Hematopoietic multipotent progenitor cell (in vitro differentiated cells): ENCODE measurements around the gene MEGF6. TPM values are rescaled to one million over a fixed set of nuclear protein-coding genes. Genes with fewer than 3 reads are reported as not detected.
A peak's percentile ranks its signal among the peaks of the same experiment; 100 is the strongest.
"Not testable (repeated sequence)": the region's sequence is repeated elsewhere in the genome, so short reads cannot be mapped to it uniquely, and the experiment has no call there.

Experiments used
- DNase-seq, 3 donors: peaks; one replicate each; pipeline ENCODE4 v3.0.0-alpha.2; 2011 to 2015; ENCODE audit warnings: low read depth in 2 of 3, low spot score in 2 of 3
- total RNA-seq: library from RNA; depleted of rRNA; stranded (reverse); fragments of >200 nt; gene quantifications from one replicate; pipeline ENCODE4 v1.2.3, GENCODE V29; 2012

The MEGF6 gene
- total RNA-seq, 1 donor: 74.1 TPM

DNA sequence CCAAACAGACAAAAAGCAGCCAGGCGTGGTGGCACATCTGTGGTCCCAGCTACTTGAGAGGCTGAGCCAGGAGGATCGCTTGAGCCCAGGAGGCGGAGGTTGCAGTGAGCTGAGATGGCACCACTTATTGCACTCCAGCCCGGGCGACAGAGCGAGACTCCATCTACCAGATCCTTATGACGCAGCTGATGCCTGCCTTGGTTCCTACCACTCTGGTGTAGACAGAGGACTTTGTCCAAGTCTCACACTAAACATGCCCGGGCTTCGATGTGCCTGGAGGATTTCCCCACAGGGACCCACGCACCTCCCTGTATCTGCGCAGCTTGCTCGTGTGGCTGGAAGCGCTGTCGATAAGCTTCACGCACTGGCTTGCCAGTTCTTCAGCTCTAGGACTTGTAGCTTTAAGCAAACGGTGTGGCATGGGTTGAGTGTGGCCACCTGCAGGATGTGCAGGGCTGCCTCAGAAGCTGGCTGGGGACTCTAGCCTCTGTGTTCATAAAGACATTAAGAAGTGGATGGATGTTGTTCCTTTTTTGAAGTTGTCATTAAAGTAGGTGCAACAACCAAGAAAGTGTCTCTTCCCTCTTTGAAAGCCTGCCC is 18.4 kb upstream of the MEGF6 start:
- no peak for DNase-seq

GRCh38 chr1:3628445-3628844 is 17.1 kb upstream of the MEGF6 start:
- DNase-seq: no peak

- DNase-seq: no peak
These were observed 16.4 kb upstream of the MEGF6 start for GRCh38 chr1:3627515-3628253.

GRCh38 chr1:3626025-3626424 is 14.7 kb upstream of the MEGF6 start:
- no peak for DNase-seq

DNA sequence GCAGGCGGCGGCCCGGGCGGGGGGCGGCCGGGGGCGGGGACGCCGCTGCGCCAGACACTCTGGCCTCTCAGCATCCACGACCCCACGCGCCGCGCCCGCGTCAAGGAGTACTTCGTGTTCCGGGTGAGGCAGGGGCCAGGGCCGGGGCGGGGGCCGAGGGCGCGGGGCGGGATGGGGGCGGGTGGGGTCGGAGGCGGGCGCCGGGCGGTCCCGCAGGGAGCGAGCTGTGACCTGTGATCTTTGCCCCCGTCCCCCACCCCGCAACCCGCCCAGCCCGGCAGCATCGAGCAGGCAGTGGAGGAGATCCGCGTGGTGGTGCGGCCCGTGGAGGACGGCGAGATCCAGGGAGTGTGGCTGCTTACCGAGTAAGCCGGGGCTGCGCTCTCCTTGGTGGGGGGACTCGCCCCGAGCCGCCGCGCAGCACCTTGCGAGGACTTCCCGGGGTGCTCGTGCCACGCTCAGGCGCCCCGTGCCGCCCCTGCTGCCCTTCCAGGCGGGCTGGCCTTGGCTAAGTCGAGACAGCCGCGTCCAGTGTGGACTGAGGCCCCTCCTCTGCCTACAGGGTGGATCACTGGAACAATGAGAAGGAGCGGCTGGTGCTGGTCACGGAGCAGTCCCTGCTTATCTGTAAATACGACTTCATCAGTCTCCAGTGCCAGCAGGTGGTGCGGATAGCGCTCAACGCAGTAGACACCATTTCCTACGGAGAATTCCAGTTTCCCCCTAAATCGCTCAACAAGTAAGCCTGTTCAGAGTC is 14.0 kb upstream of the MEGF6 start:
- DNase-seq: peak in 1 of 3 donors; percentile 36

DNA sequence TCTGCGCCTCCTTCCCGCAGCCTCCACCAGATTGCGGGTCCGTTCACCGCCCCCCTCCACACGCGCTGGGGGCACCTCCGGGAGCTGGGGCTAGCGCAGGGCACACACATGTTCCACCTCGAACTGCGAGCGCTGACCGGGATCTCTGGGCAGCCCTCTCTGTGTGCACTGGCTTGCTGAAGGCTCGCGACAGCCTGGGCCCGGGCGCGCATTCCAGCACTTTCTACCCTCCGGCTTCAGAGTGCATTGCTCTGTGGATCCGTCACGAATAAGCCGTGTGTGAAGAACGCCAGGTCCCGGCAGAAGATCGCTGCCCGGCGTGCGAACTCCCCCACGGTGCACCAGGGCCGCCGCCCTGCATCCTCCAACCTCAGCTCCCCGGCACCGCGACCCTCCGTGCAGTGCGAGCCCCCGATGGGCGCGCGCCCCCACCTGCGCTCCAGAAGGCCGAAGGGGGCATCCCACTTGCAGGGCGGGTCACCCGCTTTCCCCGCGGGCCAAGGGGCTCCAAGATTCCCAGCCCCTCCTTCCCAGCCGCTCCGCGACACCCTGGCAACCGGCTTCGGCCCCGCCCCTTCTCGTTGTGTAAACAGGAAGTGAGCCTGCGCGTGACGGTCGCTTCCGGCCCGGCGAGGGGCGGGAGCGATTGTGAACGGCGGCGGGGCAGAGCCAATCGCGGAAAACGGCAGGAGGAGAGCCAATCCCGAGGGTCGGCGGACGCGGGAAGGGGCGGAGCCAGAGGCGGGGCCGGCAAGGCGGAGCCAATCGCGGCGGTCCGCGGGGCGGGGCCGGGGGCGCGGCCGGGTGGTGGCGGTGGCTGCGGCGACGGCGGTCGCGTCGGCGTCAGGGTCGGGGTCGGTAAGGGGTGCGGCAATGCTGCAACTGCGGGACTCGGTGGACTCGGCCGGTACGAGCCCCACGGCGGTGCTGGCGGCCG is 13.2 kb upstream of the MEGF6 start, which contains the start of gene TPRG1L:
TSS of gene TPRG1L (plus strand) at position 816 of the 937 bp plus-strand sequence. CDS start at position 874, 58 bp downstream.
- DNase-seq: peak; percentile 93 to 98 (median 96)

DNA sequence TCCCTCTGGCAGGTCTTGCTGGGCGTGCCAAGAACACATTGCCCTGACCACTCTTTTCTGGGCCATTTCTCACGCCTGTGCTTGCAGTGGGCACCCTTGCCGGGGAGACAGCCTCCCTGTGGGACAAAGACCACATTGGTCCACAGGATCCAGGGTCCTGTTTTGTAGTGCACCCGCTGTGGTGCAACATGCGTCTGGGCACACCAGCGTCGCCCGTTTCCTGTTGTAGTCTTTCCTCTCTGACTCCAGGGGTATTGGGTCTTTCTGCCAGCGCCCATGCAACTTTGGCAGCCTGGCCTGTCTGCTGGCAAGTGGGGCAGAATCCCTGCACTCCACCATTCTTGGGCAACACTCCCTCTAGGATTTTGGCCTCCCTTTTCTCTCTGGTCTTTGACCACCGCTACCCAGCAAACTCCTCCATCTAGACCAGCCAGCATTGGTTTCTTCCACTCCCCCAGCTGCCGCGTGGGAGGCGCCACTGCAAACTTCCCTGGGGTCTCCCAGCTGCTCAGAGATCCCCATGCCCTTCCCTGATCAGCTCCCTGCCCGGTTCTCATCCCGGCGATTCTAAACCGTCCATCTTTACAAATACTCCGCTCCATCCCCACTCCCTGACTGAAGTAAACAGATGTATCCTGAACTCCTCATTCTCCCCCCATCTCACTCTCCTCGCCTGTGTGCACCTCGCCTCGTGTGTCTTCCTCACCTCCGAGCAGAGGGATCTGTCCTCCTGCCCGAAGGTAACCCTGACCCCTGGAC is 12.3 kb upstream of the MEGF6 start:
- DNase-seq: no peak

- not testable (repeated sequence) for DNase-seq
These were observed 10.8 kb upstream of the MEGF6 start for GRCh38 chr1:3622102-3622501.

- not testable (repeated sequence) for DNase-seq
These were observed 9.9 kb upstream of the MEGF6 start for GRCh38 chr1:3621151-3621671.

DNA sequence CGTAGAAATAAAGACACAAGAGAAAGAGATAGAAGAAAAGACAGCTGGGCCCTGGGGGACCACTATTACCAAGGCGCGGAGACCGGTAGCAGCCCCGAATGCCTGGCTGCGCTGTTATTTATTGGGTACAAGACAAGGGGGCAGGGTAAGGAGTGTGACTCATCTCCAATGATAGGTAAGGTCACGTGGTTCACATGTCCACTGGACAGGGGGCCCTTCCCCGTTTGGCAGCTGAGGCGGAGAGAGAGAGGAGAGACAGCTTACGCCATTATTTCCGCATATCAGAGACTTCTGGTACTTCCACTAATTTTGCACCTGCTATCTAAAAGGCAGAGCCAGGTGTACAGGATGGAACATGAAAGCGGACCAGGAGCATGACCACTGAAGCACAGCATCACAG is 9.4 kb upstream of the MEGF6 start:
- no peak for DNase-seq

GRCh38 chr1:3618881-3619671 is 7.8 kb upstream of the MEGF6 start:
- peak; percentile 65 to 93 (median 87) for DNase-seq

- DNase-seq: peak in 1 of 3 donors; percentile 36
These were observed 7.2 kb upstream of the MEGF6 start for GRCh38 chr1:3618531-3618880.

DNA sequence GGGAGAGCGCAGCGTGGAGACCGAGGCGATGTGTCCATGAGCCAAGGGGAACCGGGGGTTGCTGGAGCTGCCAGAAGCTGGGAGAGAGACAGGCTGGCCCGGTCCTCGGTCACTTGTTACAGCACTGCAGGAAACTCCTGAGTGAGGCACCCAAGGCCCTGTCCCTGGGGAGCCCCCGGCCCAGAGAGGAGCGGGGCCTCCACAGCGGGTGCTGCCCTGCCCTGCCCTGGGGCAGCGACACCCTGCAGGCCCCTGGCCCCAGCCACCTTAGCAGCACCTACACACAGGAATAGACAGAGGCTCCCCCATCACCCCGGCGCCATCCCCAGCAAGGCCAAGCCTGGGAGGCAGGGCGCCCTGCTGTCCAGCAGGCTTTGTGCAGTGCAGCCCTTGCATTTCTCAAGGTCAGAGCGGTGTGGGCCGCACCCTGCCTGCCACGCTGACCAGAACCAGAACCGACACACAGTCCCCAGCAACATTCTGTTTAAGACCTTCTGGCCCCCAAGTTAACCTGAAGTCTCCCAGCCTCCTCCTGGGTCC is 6.6 kb upstream of the MEGF6 start:
- no peak for DNase-seq

DNA sequence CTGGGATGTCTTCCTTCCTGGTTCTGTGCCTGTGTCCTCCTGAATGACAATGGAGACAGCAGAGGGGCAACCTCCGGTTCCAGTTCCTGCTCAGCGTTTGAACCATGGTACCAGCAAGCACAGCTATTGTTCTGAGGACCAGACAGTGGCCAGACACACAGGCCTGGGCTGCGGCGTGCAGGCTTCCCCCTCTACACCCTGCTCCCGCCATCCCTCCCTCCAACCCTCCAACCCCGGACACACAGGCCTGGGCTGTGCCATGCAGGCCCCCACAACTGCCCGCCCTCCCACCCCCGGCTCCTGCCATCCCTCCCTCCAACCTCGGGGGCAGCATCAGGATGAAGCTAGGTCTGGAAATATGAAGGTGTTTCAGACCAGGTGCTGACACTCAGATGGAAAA is 5.6 kb upstream of the MEGF6 start:
- no peak for DNase-seq

DNA sequence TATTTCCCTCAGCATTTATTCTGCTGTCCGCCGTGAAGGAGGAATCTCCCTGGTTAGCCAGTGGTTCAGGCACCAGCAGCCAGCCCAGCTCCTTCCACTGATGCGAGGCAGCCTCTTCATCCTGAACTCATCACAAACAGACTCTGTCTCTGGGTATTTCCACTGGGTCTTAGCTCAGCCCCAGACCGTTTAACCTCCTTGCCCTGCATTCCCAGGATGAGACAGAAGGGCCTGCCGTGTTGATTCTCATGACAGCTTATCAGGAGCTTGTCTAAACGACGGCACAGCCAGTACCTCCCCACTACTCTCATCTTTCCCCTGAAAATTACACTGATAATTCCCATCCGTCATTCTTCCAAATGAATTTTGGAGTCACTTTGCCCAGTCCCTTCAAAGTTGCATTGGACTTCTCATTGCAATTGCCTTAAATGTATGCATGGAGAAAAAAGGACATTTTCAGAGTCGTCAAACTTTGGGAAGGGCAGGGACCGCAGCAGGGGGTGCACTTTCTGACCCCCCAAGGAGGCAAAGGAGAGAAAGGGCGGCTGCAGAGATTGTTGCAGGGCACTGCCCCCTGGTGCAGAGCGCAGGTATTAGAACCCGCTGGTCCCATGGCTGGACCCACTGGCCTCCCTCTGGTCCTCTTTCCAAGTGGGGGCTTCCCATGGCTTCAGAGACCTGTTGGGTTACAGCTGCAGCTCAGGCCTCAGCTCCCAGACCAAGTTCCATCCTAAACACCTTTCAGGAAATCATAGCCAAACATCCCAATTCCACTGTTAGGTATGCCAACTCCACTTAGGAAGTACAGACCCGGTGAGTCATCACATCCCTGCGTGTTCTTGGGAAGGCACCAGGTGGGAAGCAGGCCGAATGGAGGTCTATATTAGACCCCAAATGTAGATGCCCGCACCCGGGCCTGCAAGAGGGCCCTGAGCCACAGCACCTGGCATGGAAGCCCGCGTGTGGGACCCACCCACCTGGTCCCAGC is 3.7 kb upstream of the MEGF6 start:
- peak in 2 of 3 donors; percentile 31 to 41 for DNase-seq

DNA sequence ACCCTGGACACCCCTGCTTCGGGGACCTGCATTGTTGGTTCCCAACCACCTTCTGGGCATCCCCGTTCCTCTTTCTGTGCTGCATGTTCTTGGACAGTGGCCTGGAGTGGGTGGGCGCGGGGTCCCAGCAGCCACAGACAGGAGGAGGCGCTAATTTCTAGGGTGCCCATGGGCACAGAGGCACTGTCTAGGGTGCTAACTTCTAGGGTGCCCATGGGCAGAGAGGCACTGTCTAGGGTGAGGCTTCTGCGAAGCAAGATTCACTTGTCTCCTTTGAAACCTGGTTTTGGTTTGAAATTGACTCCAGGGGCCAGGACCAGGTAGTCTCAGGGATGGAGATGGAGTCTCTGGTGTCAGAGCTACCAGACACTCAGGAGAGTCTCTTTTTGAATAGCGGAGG is 815 bp upstream of the MEGF6 start:
- no peak for DNase-seq

DNA sequence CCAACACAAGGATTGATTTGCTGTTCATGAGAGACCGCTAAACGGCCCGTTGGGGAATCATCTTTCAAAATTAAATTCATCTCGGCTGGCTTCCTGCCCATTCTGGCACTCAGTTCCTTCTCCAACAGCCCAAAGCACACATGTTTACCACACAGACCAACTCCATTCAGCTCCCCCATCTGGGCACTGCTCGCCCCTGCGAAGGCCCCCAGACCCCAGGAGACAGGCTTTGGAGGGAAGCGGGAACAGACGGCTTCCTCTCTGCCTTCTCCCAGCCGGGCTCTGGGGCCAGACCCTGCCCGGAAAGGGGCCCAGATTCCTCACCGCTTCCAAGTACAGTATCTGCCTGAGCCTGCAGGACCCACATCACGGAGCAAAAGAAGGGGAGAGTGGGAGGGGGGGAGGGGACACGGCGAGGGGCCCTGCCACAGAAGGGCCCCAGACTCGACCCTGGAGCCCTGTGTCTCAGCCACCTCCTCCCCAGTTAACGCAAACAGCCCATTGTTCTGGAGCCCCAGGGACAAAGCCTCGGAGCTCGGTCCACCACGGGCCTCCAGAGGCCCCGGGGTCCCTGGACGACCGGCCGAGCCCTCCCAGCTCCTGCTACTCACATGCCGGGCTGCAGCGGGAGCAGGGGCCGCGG is 660 bp downstream of the MEGF6 start:
- peak in 2 of 3 donors; percentile 49 to 73 for DNase-seq
